Effector memory CD4-positive, alpha-beta T cell (primary cell): ENCODE measurements around the gene ZNF469.

ENCODE experiments used
- DNase-seq, 3 donors: peaks; one replicate each; pipeline ENCODE4 v3.0.0-alpha.2; 2020
- H3K27ac ChIP-seq: 2 replicates; pipeline ENCODE4 v1.7.0; 2013; ENCODE audit warnings: mild to moderate bottlenecking, low read length, moderate library complexity; ENCODE audit not compliant: insufficient read depth, poor library complexity, severe bottlenecking
- H3K27me3 ChIP-seq: replicated peaks from 2 replicates; pipeline ENCODE4 v1.7.0; 2013; ENCODE audit warnings: mild to moderate bottlenecking, low read length; ENCODE audit not compliant: insufficient read depth, control insufficient read depth, poor library complexity, severe bottlenecking
- H3K36me3 ChIP-seq: 2 replicates; pipeline ENCODE4 v1.7.0; 2013; ENCODE audit warnings: mild to moderate bottlenecking, low read length, moderate library complexity; ENCODE audit not compliant: control insufficient read depth, insufficient read depth
- H3K4me1 ChIP-seq: 2 replicates; pipeline ENCODE4 v1.7.0; 2013; ENCODE audit warnings: low read length, mild to moderate bottlenecking; ENCODE audit not compliant: control insufficient read depth, insufficient read depth, poor library complexity, severe bottlenecking
- H3K4me3 ChIP-seq: 2 replicates; pipeline ENCODE4 v1.7.0; 2013; ENCODE audit warnings: low read length, low read depth, mild to moderate bottlenecking; ENCODE audit not compliant: insufficient read depth, poor library complexity, severe bottlenecking
- H3K9me3 ChIP-seq: 2 replicates; pipeline ENCODE4 v1.7.0; 2013; ENCODE audit warnings: mild to moderate bottlenecking, low read length, moderate library complexity; ENCODE audit not compliant: control insufficient read depth

ZNF469 gene

GRCh38 chr16:88401604-88402246, 19.0 kb downstream of the ZNF469 start:
- Histone ChIP-seq H3K27me3 (no peaks in the 10 kb centered on the region), H3K36me3 (no peaks in the 10 kb centered on the region), H3K27ac (no peak overlapping the region), H3K4me1 (no peaks in the 10 kb centered on the region), H3K9me3 (no peaks in the 10 kb centered on the region), H3K4me3 (no peak overlapping the region)
- DNase-seq = no peak

DNA sequence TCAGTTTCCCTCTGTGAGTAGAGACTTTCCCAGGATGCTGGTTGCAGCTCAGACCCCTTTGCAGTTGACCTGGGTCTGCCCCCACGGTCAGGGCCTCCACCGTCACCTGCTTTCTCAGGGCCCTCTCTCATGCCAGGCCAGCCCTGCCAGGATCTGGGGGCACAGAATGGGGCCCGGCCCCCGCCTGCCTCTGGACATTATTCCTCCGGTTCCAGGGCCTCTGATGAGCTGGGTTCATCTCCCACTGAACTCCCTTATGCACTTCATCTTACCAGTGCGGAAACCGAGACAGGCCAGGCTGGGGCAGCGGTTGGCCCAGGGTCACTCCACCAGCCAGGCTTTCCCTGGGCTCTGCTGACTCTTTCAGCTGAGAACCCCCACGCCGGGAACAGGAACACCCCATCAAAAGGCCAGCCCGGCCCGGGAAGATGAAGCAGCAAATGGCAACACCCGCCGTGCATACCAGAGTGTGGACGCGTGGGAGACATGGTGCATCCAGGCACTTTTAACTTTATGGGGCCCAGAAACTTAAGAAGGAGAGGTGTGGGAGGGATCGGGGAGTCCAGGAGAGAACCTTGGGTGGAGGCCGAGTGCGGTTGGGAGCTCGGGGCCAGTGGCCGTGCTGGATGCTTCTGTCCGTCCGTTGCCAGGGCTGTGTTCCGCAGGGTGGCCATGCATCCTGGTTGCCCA, 19.9 kb downstream of the ZNF469 start:
- no peaks in the 10 kb centered on the region for H3K9me3 ChIP-seq
- H3K36me3 ChIP-seq = no peaks in the 10 kb centered on the region
- no peaks in the 10 kb centered on the region for H3K27me3 ChIP-seq
- H3K27ac ChIP-seq = no peak overlapping the region
- no peaks in the 10 kb centered on the region for H3K4me1 ChIP-seq
- DNase-seq = no peak
- no peak overlapping the region for H3K4me3 ChIP-seq

- Histone ChIP-seq H3K4me1 (no peaks in the 10 kb centered on the region), H3K27ac (no peak overlapping the region), H3K9me3 (no peaks in the 10 kb centered on the region), H3K36me3 (no peaks in the 10 kb centered on the region), H3K27me3 (no peaks in the 10 kb centered on the region), H3K4me3 (no peak overlapping the region)
- DNase-seq = no peak
These were observed 21.2 kb downstream of the ZNF469 start for GRCh38 chr16:88403794-88404581.

DNA sequence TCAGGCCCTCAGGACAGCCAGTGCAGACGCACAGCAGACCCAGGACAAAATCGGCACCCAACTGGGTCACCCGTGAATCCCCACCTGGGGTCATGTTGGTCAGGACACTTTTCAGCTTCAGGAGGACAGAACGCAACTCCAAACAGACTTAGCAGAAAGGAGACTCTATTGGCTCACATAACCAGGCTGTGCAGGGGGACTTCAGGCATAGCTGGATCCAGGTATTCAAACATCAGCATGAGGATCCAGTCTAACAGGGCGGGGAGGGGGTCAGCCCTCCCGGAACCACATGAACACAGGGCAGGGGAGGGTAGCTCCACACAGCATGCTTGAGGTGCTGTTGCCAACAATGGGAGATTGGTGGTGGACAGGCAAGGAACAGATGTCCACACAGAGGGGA, 22.0 kb downstream of the ZNF469 start:
- Histone ChIP-seq H3K9me3 (no peaks in the 10 kb centered on the region), H3K4me3 (no peak overlapping the region), H3K27me3 (no peaks in the 10 kb centered on the region), H3K4me1 (no peaks in the 10 kb centered on the region), H3K36me3 (no peaks in the 10 kb centered on the region), H3K27ac (no peak overlapping the region)
- no peak for DNase-seq

DNA sequence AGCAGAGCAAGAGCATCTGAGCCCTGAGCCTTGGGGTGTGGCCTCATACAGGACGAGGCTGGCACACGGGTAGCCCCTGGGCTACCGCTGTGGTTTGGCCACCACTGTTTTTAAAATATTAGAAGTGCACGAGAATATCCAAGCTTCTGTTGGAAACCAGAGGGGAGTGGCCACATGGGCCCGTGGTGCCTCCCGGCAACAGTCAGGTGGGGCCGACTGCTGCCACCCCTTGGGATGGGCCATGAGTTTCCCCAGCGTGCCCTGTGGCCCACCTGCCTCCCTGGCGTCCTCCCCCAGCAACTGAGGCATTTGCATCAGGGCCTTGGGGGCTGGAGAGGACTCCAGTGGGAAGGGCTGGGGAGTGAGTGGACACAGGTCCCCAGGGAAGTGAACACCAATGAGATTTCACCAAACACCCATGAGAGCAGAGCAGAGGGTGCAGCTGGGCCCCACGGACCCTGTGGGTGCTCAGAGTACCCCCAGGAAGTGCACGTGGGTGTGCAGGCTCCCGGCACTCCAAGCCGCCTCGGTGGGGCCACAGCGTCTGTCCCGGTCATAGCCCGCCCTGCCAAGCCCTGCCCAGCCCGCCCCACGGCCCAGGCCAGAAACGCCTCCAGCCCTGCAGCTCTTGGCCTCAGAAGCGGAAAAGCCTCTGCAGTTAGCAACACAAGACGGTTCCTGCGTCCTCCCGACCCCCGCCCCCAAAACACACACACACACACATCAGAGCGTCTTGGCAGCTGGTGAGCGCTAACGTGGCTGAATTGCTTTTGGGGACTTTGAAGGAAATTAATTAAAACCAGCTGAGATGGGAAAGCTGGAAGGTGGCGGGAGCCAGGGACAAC, 22.7 kb downstream of the ZNF469 start:
- H3K9me3 ChIP-seq = no peaks in the 10 kb centered on the region
- H3K27me3 ChIP-seq = no peaks in the 10 kb centered on the region
- H3K4me1 ChIP-seq = no peaks in the 10 kb centered on the region
- no peak overlapping the region for H3K4me3 ChIP-seq
- H3K36me3 ChIP-seq = no peaks in the 10 kb centered on the region
- no peak overlapping the region for H3K27ac ChIP-seq
- DNase-seq = no peak

DNA sequence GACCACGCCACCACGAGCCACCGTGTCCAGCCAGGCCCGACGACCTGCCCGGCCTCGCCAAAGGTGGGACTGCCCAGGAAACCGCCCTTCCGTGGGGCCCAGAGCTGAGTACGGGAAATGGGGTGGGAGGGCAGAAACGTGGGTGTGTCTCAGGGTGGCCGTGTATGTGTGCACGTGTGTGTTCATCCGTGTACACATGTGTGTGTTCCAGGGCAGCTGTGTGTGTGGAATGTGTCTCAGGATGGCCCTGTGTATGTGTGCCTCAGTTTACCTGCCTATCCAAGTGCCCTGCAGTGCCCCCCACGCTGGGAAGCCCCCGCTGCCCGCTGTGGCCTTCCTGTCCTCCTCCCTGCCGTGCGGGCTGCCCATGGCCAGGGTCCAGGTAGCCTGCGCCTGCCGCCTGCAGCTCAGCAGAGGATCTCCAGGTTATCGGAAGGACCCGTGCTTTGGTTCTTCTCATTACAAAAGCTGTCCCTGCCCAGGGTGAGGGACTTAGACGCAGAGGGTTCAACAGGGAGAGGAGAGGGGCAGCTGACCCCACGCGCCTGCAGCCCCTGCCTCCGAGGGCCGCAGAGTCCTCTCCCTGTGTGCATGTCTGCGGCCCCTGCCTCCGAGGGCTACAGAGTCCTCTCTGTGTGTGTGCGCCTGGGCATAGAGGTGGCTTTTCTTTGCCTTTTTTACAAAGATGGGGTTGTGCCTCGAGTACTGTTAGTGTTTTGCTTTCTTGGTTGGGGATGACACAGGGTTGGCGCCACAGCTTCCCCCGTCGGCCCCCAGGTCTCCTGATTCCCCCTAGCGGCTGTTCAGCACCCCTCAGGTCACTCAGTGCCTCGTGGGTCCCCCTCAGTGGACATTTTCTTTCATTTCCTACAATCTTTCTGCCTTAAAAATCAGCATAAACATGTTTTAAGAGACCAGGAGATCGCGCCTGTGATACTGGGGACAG, 23.6 kb downstream of the ZNF469 start:
- no peak overlapping the region for H3K4me3 ChIP-seq

DNA sequence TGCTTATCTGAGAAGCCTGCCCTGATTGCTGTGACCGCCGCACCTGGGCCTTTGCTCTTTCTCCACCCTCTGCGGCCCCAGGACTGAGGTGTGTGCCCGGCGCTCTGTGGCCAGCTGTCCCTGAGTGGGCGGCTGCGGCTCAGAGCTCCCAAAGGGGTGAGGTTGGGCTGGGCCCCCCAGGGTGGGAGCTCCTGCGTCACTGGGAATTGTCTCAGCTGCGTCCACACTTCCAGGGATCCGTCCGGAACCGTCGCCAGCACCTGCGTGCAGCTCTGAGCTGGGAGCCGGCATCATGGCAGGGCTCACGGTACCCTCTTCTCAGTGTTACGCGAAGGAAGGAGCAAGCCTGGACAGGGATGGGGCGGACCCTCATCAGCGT, 24.3 kb downstream of the ZNF469 start:
- Histone ChIP-seq H3K36me3 (no peaks in the 10 kb centered on the region), H3K27me3 (no peaks in the 10 kb centered on the region), H3K4me3 (no peak overlapping the region), H3K27ac (no peak overlapping the region), H3K9me3 (no peaks in the 10 kb centered on the region), H3K4me1 (no peaks in the 10 kb centered on the region)
- DNase-seq = no peak

More for the DNA sequence above, 23.6 kb downstream of the ZNF469 start:
- DNase-seq = no peak
- Histone ChIP-seq H3K4me1 (no peaks in the 10 kb centered on the region), H3K27ac (no peak overlapping the region), H3K27me3 (no peaks in the 10 kb centered on the region), H3K36me3 (no peaks in the 10 kb centered on the region), H3K9me3 (no peaks in the 10 kb centered on the region)

- no peak for DNase-seq
- Histone ChIP-seq H3K36me3 (no peaks in the 10 kb centered on the region), H3K4me3 (no peak overlapping the region), H3K9me3 (no peaks in the 10 kb centered on the region), H3K27ac (no peak overlapping the region), H3K4me1 (no peaks in the 10 kb centered on the region), H3K27me3 (no peaks in the 10 kb centered on the region)
These were observed 25.0 kb downstream of the ZNF469 start for GRCh38 chr16:88407807-88408206.

DNA sequence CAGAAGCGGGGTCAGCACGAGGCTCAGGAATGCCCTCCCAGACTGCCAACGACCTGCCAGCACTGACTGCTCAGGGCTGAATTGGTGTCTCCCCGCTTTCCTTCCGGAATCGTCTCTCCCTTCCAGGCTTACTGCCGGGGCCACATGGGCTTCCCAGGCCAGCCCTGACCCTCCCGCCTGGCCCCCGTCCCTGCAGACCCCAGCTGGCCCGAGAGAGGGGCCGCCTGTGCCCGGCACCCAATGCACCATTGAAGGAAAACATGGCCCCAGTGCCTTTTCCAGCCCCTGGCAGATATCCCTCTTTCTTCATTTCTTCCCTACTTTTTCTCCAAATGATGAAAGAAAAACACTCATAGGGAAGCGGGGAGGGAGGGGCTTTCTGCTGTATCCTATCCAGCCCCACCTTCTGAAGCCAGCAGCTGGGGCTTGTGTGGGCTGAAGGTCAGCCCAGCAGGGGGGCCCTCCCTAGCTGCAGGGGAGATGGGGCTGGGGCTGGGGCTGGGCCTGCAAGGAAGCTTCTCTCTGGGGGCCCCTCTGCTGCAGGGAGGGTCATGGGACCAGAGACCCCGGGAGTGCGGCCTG, 25.9 kb downstream of the ZNF469 start:
- H3K36me3 ChIP-seq = no peaks in the 10 kb centered on the region
- no peak for DNase-seq
- H3K9me3 ChIP-seq = no peaks in the 10 kb centered on the region
- no peak overlapping the region for H3K4me3 ChIP-seq
- no peaks in the 10 kb centered on the region for H3K4me1 ChIP-seq
- H3K27me3 ChIP-seq = no peaks in the 10 kb centered on the region
- H3K27ac ChIP-seq = no peak overlapping the region
